COLO829 (cell line): ENCODE results near the gene NCKAP5L.
A peak's percentile ranks its signal among the peaks of the same experiment; 100 is the strongest.
"Not testable (repeated sequence)": the region's sequence is repeated elsewhere in the genome, so short reads cannot be mapped to it uniquely, and the experiment has no call there.

Source experiments
- DNase-seq: peaks from one replicate; pipeline ENCODE4 v3.0.0; 2012; ENCODE audit warnings: low spot score

NCKAP5L gene

GRCh38 chr12:49864798-49865090 lies 36.5 kb upstream of the NCKAP5L start:
- DNase-seq: no peak

DNA sequence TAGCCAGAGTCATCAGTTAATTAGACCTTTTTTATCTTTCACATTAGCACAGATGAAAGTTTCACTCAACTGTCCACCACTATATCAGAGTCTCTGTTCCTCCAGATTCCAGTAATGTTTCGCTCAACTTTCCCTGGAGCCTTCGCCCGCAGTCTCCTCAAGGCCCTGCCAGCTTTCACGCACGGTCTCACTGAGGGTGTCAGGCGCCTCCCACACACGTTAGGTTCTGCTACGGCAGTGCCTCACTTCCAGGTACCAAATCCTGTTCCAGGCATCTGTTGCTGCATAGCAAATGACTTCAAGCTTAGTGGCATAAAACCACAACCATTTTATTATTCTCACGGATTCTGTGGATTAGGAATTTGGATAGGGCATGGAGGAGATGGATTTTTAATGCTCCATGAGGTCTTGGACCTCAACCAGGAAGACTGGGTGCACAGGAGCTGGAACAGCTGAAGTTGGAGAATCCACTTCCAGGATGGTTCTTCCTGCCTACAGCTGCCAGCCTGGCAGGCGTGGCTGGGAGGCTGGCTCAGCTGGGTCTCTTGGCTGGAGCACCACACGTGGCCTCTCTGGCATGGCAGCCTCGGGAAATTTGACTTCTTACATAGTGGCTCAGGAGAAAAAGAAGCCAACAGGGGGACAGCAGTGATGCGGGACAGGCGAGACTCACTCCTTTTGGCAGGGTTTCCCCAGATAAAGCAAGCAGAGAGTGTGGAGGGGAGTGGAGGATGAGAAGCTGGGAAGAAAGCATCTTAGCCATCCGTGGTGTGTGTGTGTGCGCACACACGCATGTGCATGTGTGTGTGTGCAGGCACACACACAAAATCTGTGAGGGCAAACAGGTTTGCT lies 36.0 kb upstream of the NCKAP5L start:
- DNase-seq: no peak

DNA sequence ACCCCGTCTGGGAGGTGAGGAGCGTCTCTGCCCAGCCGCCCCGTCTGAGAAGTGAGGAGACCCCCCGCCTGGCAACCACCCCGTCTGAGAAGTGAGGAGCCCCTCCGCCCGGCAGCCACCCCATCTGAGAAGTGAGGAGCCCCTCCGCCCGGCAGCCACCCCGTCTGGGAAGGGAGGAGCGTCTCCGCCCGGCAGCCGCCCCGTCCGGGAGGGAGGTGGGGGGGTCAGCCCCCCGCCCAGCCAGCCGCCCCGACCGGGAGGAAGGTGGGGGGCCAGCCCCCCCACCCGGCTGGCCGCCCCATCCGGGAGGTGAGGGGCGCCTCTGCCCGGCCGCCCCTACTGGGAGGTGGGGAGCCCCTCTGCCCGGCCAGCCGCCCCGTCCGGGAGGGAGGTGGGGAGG lies 32.7 kb upstream of the NCKAP5L start:
- DNase-seq: not testable (repeated sequence)

DNA sequence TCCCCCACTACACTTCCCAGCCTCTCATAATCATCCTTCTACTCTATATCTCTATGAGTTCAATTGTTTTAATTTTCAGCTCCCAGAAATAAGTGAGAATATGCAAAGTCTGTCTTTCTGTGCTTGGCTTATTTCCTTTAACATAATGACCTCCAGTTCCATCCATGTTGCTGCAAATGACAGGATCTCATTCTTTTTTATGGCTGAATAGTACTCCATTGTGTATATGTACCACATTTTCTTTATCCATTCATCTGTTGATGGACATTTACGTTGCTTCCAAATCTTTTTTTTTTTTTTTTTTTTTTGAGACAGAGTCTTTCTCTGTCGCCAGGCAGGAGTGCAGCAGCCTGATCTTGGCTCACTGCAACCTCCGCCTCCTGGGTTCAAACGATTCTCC lies 27.7 kb upstream of the NCKAP5L start:
- DNase-seq: not testable (repeated sequence)

DNA sequence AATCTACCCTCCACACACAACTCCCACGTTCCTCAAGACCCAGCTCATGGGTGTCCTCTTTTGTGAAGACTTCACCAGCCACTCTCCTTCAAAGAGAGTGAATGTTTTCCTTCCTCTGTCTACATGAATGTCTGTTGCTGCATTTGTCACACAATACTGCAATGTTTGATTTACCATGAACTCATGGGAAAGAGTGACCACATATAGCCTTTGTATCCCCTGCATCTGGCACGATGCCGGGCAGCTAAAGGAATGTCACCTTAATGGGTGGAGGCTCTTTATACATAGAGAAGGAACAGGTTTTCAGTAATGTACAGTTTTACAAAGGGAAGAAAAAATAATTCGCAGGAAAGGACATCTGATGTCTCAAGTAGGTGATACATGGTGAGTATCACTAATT lies 26.8 kb upstream of the NCKAP5L start:
- no peak for DNase-seq

- no peak for DNase-seq
Measured at GRCh38 chr12:49853671-49854070, 25.5 kb upstream of the NCKAP5L start.

- no peak for DNase-seq
Measured at GRCh38 chr12:49847161-49847560, 18.9 kb upstream of the NCKAP5L start.

DNA sequence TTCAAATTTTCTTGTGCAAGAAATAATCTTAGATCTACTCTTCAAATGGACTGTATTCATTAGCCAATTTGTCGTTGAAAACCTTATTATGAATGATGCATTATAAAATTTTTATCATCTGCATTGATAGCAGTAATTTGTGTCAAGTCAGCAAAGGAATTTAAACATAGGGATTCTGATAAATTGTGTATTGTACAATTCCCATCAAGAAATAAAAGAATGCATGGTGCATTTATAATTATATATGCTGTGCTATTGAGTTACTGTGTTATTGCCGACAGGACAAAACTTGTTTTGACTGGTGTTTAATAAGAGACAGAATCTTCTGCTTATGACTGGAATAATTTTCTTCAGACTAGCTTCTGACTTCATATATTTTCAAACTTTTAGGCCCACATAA lies 17.8 kb upstream of the NCKAP5L start:
- DNase-seq: no peak

DNA sequence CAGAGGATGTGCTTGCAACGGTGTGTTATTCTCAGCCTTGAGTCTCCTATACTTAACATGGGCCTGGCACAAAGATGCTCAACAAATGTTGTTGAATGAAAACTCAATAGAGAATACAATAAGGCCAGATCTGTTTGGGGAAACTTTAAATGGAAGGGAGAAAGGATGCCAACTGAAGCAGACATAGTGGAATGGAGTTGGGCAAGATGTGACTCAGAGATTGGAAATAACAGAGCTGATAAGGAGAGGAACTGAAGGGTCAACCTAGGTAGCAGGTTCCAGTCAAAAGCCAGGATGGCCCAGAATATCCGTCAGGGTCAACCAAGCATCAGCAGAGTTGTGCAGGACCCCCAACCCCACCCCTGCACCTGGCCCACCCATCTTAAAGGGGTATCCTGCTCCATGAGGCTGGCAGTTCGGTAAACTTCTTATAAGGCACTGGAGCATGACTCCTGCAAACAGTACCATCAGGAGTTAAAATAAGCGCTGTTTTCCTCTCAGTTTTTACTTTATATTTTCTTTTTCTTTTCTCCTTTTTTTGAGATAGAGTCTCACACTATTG lies 15.7 kb upstream of the NCKAP5L start:
- no peak for DNase-seq

DNA sequence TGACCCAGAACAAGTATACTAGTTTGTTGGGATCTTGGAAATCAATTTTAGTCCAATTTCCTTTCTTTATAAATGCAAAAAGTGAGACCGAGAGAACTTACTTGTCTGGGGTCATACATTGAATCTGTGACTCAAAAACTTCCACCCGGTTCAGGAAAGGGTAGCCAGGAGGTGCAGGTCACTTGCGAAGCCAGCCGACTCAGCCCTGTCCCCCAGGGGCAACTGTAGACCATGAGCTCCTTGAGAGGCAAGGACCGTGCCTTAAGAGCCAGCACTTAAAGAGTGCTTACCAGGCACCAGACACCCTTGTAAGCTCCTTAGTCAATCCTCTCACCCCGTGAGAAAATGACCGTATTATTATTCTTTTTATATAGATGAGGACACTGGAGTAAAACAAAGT lies 15.2 kb upstream of the NCKAP5L start:
- DNase-seq: no peak

DNA sequence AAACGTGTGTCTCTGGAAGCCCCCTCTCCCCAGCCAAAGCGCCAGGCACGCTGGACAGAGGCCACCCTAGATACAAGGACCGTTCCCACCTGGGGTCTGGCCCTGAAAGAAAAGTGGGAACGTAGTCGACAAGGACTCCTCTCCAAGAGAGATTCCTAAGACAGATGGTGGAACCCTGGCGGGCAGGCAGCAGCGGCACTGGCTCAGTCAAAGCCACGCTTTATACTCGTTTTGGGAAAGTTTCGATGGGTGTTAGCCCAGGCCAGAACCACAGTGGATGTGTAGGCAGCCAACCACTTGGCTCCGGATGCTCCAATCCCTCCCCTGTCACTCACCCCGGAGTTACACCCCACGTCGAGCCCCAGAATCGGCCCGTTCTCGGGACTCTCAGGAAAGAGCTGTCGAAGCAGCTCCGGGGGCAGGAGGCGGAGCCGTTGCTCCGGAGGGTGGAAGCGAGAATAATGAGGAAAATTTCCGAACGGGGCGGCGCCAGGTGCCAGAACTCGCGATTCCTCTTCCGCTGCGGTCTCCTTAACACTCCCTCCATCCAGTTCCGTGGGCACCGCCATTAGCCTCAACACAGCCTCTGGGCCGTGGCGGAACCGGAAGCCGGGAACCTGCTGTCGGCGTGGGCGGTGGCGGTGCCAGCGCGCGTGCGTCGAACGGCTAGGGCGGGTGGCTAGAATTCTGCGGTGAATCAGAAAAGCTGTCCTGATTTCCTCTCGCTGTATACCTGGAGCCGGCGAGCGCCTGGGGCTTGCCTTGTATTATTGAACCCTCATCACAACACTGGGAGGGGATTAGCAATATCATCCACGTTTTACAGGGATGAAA lies 14.5 kb upstream of the NCKAP5L start, which contains the start of gene BCDIN3D:
Gene BCDIN3D, minus strand, starts transcription at position 588 of the 834 bp plus-strand sequence. Its CDS starts 19 bp downstream, at position 569.
- DNase-seq: peak; percentile 78

GRCh38 chr12:49838973-49839633 lies 10.9 kb upstream of the NCKAP5L start:
- peak; percentile 42 for DNase-seq

DNA sequence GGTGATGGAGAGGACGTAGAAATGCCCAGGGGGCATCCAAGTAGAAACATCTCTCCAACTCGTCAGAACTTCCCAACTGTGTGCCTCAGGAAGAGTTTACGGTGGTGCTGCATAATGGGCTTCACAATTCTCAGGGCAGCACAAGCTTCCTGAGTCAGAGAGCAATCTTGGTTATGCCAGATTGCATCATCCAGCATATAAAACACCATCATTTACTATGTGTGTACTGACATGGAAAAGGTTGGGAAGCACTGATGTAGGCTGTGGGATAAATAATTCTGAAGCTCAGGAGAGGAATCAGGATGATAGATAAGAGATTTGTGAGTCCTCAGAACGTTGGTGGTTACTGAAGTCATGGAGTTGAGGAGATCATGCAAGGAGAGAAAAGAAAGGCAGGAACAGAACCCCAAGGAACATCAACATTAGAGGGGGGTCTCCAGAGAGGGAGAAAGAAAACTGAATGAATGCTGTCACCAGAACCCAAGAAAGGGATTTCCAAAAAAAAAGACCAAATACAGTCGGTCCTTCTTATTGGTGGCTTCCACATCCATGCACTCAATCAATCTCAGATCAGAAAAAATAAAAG lies 4.7 kb upstream of the NCKAP5L start:
- no peak for DNase-seq

- DNase-seq: no peak
Measured at GRCh38 chr12:49831717-49832116, 3.5 kb upstream of the NCKAP5L start.

- DNase-seq: peak; percentile 41
Measured at GRCh38 chr12:49827401-49828099, 663 bp downstream of the NCKAP5L start.

DNA sequence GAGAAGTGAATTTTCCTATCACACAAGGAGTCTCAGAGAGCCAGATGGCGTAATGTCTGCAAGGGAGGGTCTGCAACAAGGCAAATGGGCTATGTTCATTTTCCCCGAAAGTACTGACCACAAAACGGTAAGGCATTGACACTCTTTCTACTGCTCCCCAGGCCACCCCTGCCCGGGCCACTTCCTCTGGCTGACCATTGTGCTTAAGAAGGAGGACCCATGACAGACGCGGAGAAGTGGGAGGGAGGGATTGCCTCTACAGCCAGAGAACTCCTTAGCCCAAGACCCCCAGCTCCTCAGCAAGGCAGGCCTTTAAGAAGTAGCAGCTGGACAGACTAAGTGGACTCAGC lies 1.2 kb downstream of the NCKAP5L start:
- no peak for DNase-seq

DNA sequence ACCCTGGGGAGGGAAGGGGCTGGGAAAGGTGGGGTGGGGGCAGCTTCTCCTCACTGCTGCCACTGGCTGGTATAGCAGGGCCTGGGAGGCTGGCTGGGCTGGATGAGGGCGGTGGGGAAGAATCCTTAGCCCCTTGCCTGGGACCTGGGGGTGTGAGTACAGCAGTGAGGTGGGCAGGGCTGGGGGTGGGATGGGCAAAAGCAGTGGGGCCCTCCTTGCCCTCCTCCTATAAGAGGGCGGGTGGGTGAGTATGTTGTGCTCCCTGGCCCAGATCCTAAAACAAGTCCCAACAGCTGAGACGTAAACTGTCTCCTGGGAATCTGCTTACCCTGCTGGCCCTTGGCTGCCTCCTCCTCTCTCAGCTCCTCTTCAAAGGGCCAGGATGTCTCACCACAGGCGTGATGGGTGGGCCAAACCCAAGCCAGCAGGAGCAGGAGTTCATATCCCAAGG lies 2.2 kb downstream of the NCKAP5L start:
- no peak for DNase-seq

- no peak for DNase-seq
Measured at GRCh38 chr12:49825360-49825970, 2.7 kb downstream of the NCKAP5L start.

DNA sequence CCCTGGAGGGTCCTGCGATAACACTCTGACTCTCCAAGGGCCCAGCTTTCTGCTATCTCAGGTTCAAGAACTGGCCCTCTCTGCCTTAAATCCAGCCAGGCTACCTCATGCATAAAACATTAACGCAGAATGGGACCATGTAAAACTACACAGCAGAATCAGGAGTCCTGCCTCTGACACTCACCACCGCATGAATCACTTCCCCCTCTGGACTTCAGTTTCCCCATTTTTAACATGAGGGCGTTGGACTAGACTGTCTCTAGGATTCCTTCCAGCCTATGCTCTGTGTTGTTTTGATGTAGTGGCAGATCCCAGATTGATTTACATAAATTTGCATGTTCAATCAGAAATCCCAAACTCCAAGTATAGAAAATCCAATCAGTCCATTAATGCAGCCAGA lies 3.3 kb downstream of the NCKAP5L start:
- no peak for DNase-seq

DNA sequence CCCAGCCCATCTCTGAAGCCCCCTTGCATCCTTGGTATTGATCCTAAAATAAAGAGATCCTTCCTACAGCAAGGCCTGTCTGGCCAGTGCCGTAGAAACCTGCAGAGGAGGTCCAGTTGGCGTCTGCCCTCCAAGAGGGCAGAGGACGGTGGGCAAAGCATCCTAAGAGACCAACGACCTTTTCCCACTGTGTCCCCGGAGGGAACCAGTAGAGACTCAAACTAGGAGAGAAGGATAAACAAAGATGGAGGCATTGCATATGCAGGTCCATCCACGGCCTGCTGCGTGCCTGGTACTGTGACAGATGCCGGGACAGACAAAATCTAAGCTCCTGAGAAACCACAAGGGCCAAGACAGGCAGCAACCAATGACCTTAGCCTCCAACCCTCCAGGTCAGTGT lies 3.8 kb downstream of the NCKAP5L start:
- no peak for DNase-seq

DNA sequence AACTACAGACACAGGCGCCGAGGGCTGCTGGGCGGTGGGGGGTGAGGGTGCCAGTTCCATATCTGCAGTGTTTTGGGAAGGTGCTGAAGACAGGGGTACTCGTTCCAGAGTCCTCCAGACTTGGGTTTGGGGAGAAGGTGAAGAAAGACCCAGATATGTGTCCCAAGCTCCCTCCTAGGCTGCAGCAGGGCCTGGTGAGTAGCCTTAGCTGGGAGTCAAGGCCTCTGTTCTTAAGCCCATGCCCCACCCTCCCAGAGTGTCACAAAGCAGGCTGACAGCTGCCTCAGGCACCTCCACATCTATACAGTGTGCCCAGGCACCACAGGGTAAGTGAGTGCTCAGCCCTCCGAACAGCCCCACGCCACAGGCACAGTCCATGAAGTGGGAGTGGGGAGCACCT lies 4.3 kb downstream of the NCKAP5L start:
- no peak for DNase-seq
